ENCODE data around the gene MYMK.

Gene MYMK

GRCh38 chr9:133517711-133518110, 7.0 kb downstream of the MYMK start:
- no peak for DNase-seq

GRCh38 chr9:133516961-133517350, 7.8 kb downstream of the MYMK start:
- DNase-seq: peak; percentile 12

- peak; percentile 15 for DNase-seq
Measured at GRCh38 chr9:133516256-133516960, 8.4 kb downstream of the MYMK start.

- DNase-seq: peak; percentile 12
Measured at GRCh38 chr9:133515615-133516255, 9.0 kb downstream of the MYMK start.

- peak; percentile 16 for DNase-seq
Measured at GRCh38 chr9:133515240-133515610, 9.5 kb downstream of the MYMK start.

GRCh38 chr9:133514460-133515239, 10.1 kb downstream of the MYMK start:
- peak; percentile 77 for DNase-seq

GRCh38 chr9:133513214-133514100, 11.3 kb downstream of the MYMK start:
- DNase-seq: peak; percentile 39

- no peak for DNase-seq
Measured at GRCh38 chr9:133512253-133513213, 12.2 kb downstream of the MYMK start.

GRCh38 chr9:133511607-133512006, 13.2 kb downstream of the MYMK start:
- DNase-seq: no peak

GRCh38 chr9:133510926-133511505, 13.7 kb downstream of the MYMK start:
- DNase-seq: peak; percentile 38

GRCh38 chr9:133509179-133510083, 15.3 kb downstream of the MYMK start:
- peak; percentile 71 for DNase-seq

- peak; percentile 11 for DNase-seq
Measured at GRCh38 chr9:133508046-133508445, 16.7 kb downstream of the MYMK start.

- peak; percentile 17 for DNase-seq
Measured at GRCh38 chr9:133507246-133507965, 17.4 kb downstream of the MYMK start.

- DNase-seq: peak; percentile 68
Measured at GRCh38 chr9:133506653-133507038, 18.1 kb downstream of the MYMK start.

- DNase-seq: peak; percentile 81
Measured at GRCh38 chr9:133505901-133506652, 18.7 kb downstream of the MYMK start.

- no peak for DNase-seq
Measured at GRCh38 chr9:133505186-133505830, 19.5 kb downstream of the MYMK start.

- no peak for DNase-seq
Measured at GRCh38 chr9:133502112-133502511, 22.6 kb downstream of the MYMK start.

- DNase-seq: no peak
Measured at GRCh38 chr9:133499892-133500270, 24.9 kb downstream of the MYMK start.

Data from right hindlimb (tissue), 1 donor.